ENCODE results near the gene TEDDM1.

DNA sequence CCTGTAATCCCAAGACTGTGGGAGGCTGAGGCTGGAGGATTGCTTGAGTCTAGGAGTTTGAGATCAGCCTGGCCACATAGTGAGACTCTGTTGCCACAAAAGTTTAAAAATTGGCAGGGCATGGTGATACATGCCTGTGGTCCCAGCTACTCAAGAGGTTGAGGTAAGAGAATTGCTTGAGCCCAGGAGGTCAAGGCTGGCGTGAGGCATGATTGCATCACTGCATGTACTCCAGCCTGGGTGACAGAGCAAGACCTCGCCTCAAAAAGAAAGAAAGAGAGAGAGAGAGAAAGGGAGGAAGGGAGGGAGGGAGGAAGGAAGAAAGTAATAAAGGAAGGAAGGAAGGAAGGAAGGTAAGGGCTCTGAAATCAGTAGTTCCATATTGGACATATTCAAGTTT, 33.9 kb downstream of the TEDDM1 start:
- no peak for TF ChIP-seq POLR2A (IDR thresholded peaks at IDR 0.05; ENCODE audit: low read depth, low read length)
- no peak for TF ChIP-seq POLR2AphosphoS5 (IDR thresholded peaks at IDR 0.05; ENCODE audit: low read depth, low read length)
- TF ChIP-seq TAF1 (IDR thresholded peaks at IDR 0.05; ENCODE audit: borderline replicate concordance, low read depth, low read length) = no peak

All from GM12892 (cell line).